ENCODE data around the gene EHMT1.

DNA sequence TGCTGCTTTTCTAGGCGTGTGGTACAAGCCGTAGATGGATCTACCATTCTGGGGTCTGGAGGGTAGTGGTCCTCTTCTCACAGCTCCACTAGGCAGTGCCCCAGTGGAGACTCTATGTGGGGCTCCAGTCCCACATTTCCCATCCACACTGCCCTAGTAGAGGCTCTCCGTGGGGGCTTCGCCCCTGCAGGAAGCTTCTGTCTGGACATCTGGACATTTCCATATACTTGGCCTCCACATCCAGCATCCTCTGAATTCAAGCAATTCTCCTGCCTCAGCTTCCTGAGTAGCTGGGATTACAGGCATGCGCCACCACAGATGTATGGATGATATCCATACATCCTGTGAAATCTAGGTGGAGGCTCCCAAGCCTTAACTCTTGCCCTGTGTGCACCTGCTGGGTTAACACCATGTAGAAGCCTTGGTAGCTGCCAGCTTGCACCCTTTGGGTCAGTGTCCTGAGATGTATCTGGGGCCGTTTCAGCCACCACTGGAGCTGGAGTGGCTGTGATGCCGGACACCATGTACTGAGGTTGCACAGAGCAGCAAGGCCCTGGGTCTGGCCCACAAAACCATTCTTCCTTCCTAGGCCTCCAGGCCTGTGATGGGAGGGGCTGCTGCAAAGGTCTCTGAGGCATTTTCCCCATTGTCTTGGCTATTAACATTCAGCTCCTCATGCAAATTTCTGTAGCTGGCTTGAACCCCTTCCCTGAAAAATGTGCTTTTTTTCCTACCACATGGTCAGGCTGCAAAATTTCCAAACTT, 84.0 kb downstream of the EHMT1 start:
- TF ChIP-seq TCF7L2 (IDR thresholded peaks at IDR 0.05; ENCODE audit: low read depth, low read length), result no peak
- TF ChIP-seq REST (IDR thresholded peaks at IDR 0.05; ENCODE audit: insufficient read depth in 1 of 2, low read depth in 2 of 2, low read length in 1 of 2), result no peak

Data from Panc1 (cell line).